HS-5 (cell line): Measurements from ENCODE around the gene OSBP2.

Source experiments
- DNase-seq: peaks from one replicate; pipeline ENCODE4 v3.0.0-alpha.2; 2012; ENCODE audit warnings: low read depth

Gene OSBP2

DNA sequence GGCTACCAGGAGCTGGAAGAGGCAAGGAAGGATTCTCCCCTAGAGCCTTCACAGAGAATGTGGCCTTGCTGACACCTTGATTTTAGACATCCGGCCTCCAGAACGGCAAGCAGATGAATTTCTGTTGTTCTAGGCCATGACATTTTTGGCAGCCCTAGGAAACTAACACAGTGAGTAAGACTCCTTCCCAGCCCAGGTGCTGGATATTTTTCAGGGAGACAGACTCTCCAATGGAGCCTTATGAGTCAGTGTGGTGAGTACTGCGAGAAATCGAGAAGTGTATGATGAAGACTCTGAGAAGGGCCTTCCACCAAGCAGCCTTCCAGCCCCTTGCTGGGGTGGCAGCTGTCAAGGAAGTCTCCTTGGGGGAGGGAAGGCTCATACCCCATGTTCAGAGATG is 114.4 kb downstream of the OSBP2 start:
- DNase-seq = peak; percentile 33

- no peak for DNase-seq
Measured at GRCh38 chr22:30810105-30810504, 115.4 kb downstream of the OSBP2 start.

- DNase-seq = no peak
Measured at GRCh38 chr22:30813936-30814335, 119.3 kb downstream of the OSBP2 start.

GRCh38 chr22:30816413-30816812 is 121.7 kb downstream of the OSBP2 start:
- DNase-seq = no peak

DNA sequence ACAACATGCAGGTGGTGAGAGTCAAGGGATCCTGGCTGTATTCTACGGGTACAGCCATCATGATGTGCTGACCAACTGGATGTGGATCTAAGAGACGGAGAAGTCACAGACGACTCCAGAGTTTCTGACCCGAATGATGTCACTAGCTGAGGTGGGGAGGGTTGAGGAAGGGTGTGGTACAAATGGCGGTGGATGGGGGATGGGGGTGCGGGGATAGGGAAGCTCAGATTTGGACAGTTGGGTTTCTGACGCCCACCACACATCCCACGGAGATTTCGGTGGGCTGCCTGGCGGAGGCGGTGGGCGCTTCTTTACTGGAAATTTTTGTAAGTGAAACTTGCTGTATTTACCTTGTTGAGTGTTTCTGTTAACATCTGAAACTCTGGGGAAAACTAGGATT is 126.7 kb downstream of the OSBP2 start:
- no peak for DNase-seq

GRCh38 chr22:30821863-30822215 is 127.2 kb downstream of the OSBP2 start:
- no peak for DNase-seq

GRCh38 chr22:30822216-30823014 is 127.7 kb downstream of the OSBP2 start:
- no peak for DNase-seq

DNA sequence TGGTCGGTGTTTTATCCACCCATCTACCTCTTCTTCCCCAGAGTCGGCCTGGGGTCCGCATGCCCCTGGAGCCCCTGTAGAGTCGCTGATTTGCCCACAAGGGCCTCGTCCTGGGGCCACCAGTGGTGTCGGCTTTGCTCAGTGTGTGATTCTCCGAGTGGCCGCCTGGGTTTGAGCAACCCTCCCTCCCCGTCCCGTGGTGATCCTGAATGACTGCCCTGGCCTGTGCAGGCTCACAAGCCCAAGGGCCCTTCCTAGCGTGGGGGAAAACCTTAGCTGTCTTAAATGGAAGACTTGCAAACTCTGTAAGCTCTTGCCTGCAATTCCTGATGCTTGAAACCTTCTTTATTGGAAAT is 128.3 kb downstream of the OSBP2 start:
- DNase-seq = no peak

- no peak for DNase-seq
Measured at GRCh38 chr22:30824096-30824495, 129.4 kb downstream of the OSBP2 start.

GRCh38 chr22:30824711-30825110 is 130.0 kb downstream of the OSBP2 start:
- DNase-seq = no peak

GRCh38 chr22:30825711-30826505 is 131.2 kb downstream of the OSBP2 start:
- no peak for DNase-seq

GRCh38 chr22:30826670-30827355 is 132.1 kb downstream of the OSBP2 start:
- no peak for DNase-seq

GRCh38 chr22:30827646-30828045 is 133.0 kb downstream of the OSBP2 start:
- no peak for DNase-seq

DNA sequence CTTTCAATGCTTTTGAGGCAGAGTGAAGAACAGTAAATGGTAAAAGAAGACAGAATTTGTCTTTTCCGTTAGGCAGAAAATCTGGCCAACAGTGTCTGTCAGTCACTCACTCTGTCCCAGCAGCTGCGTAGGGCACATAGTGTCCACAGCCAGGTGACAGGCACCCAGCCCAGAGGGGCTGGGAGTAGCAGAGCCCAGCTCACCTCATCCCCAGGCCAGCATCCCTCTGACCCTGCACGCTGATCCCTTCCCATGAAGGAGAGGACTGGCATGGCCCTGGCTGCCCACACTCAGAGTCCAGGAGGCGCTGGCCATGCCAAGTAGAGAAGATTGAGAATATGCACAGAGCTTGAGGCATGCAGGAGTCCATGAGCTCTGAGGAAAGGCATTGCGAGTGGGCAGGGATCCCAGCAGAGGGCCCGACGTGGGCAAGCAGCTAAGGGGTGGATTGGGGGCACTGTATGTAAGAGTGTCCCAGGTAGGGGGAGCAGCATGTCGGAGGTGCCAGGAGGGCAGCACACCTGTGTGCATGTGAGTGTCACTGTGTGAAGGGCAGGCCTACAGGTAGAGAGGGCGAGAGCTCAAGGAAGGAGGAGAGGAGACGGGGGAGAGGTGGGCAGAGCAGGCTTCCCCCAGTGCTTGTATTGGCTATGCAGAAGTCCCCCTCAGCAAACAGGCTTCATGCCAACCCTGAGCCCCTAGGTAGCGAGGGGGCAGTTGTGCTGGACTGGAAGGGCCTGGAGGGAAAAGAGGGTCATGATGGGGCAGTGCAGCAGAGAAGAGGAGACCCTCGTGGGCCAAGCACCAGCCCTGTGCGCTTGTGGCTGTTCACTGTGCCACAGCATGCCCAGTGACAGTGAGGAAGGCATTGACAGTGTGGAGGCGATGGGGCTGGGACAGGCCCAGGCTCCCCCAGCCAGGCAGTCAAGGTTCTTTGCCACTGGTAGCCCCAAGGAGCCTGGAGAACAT is 133.8 kb downstream of the OSBP2 start:
- no peak for DNase-seq

GRCh38 chr22:30829901-30830550 is 135.4 kb downstream of the OSBP2 start:
- peak; percentile 98 for DNase-seq

- DNase-seq = peak; percentile 94
Measured at GRCh38 chr22:30830907-30831306, 136.2 kb downstream of the OSBP2 start.

- no peak for DNase-seq
Measured at GRCh38 chr22:30832407-30832987, 137.8 kb downstream of the OSBP2 start.

DNA sequence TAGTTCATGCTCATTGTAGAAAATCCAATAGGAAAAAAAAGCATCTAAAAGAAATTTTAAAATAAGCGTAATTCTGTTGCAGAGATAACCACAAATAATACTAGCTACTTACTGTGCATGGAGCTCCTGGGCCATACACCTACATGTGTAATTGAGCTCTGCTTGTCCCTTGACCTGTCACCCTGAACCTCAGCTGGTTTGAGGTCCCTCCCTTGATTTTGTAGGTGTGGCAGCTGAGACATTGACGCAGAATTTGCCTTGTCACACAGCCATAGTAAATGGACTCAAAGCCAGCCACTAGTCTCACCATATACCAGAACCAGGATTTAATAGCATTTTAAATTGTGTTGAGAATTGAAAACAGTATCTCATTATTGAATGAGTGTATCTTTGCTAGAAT is 138.6 kb downstream of the OSBP2 start:
- DNase-seq = no peak

DNA sequence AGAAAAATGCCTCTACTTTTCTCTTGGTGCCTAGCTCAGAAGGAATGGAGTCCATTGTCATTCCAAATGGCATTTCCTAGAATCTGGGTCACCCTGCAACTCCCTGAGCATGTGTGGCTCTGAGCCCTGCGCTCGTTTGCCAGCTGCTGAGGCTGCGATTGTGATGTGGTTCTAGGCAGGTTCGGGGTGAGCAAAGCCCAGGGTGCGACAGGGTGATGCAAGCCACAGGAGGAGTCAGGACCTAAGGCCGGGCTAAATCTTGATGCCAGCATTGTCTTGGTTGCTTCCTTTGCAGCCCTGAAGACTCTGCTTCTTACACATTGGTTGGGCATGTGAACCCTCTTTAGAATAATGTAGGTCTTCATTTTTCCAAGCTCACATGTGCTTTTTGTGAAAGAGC is 142.9 kb downstream of the OSBP2 start:
- DNase-seq = no peak

- DNase-seq = no peak
Measured at GRCh38 chr22:30838111-30838510, 143.4 kb downstream of the OSBP2 start.

GRCh38 chr22:30841273-30841672 is 146.6 kb downstream of the OSBP2 start:
- no peak for DNase-seq
